Activated CD4-positive, alpha-beta T cell treated with anti-CD3 and anti-CD28 coated beads, Interleukin-2, amount 50 U/mL, for 24 hours (primary cell): ENCODE measurements around the gene CNTD1.

Experiments used
- DNase-seq, 2 donors: peaks; one replicate each; pipeline ENCODE4 v3.0.0-alpha.2; 2020; ENCODE audit warnings: low read depth in 1 of 2, low spot score in 1 of 2

Gene CNTD1

GRCh38 chr17:42779304-42779935 is 19.2 kb upstream of the CNTD1 start:
- DNase-seq: no peak

GRCh38 chr17:42779936-42780850 is 18.5 kb upstream of the CNTD1 start, which contains the start of gene WNK4:
WNK4 (plus strand) TSS chr17:42780610; CDS start chr17:42780699, 89 bp downstream.
- DNase-seq: no peak

- no peak for DNase-seq
Measured at GRCh38 chr17:42780851-42781638, 17.6 kb upstream of the CNTD1 start.

GRCh38 chr17:42781639-42782165 is 17.0 kb upstream of the CNTD1 start:
- DNase-seq: no peak

GRCh38 chr17:42782166-42783061 is 16.2 kb upstream of the CNTD1 start:
- no peak for DNase-seq

GRCh38 chr17:42783062-42783790 is 15.4 kb upstream of the CNTD1 start:
- no peak for DNase-seq

GRCh38 chr17:42783791-42784138 is 14.9 kb upstream of the CNTD1 start:
- DNase-seq: no peak

- DNase-seq: no peak
Measured at GRCh38 chr17:42784409-42784808, 14.3 kb upstream of the CNTD1 start.

- DNase-seq: no peak
Measured at GRCh38 chr17:42784811-42785592, 13.7 kb upstream of the CNTD1 start.

- no peak for DNase-seq
Measured at GRCh38 chr17:42787266-42787665, 11.4 kb upstream of the CNTD1 start.

- DNase-seq: no peak
Measured at GRCh38 chr17:42791948-42792347, 6.7 kb upstream of the CNTD1 start.

GRCh38 chr17:42792545-42792944 is 6.1 kb upstream of the CNTD1 start:
- DNase-seq: no peak

GRCh38 chr17:42795061-42795460 is 3.6 kb upstream of the CNTD1 start:
- DNase-seq: no peak

- no peak for DNase-seq
Measured at GRCh38 chr17:42795465-42795864, 3.2 kb upstream of the CNTD1 start.

- DNase-seq: no peak
Measured at GRCh38 chr17:42796066-42796758, 2.4 kb upstream of the CNTD1 start.

- DNase-seq: no peak
Measured at GRCh38 chr17:42797067-42798007, 1.3 kb upstream of the CNTD1 start.

- DNase-seq: no peak
Measured at GRCh38 chr17:42798011-42798382, 664 bp upstream of the CNTD1 start.
